Stomach (tissue), 9 donors: ENCODE measurements around the gene DNPEP. TPM values are rescaled to one million over a fixed set of nuclear protein-coding genes. Genes with fewer than 3 reads are reported as not detected.

ENCODE experiments used
- DNase-seq, 2 donors: peaks; one replicate each; pipeline versions ENCODE4 v3.0.0 to v3.0.0-alpha.2; 2013 to 2019
- H3K27ac ChIP-seq, 5 donors: fragments of 200-600 bp in 4 of 5; sonication (generic) in 4 of 5; one replicate each; pipeline ENCODE4 v1.5.1; 2013 to 2019; ENCODE audit warnings: mild to moderate bottlenecking in 1 of 5, moderate library complexity in 1 of 5
- H3K27me3 ChIP-seq, 3 donors: fragments of 200-600 bp; sonication (generic); one replicate each; pipeline ENCODE4 v1.5.1; 2017 to 2019; ENCODE audit warnings: mixed run types in 1 of 3
- H3K36me3 ChIP-seq, 4 donors: fragments of 200-600 bp; sonication (generic); 1 replicate in 3 of 4; 2 replicates in 1 of 4; pipeline ENCODE4 v1.5.1; 2016 to 2019
- H3K4me1 ChIP-seq, 4 donors: fragments of 200-600 bp; sonication (generic); one replicate each; pipeline ENCODE4 v1.5.1; 2016 to 2019
- H3K4me3 ChIP-seq, 4 donors: fragments of 200-600 bp; sonication (generic) in 3 of 4; one replicate each; pipeline ENCODE4 v1.5.1; 2016 to 2019; ENCODE audit warnings: mild to moderate bottlenecking in 1 of 4
- H3K9me3 ChIP-seq, 4 donors: fragments of 200-600 bp; sonication (generic); one replicate each; pipeline ENCODE4 v1.5.1; 2016 to 2019
- EP300 ChIP-seq: sonication (generic); formaldehyde crosslinking; IDR thresholded peaks from one replicate; pipeline ENCODE4 v1.6.1; 2017; ENCODE audit warnings: antibody characterized with exemption
- POLR2A ChIP-seq, 4 donors: fragments of 450-650 bp; IDR thresholded peaks; one replicate each; pipeline ENCODE4 v1.6.1; 2016; ENCODE audit warnings: antibody characterized with exemption in 4 of 4, control low read depth in 2 of 4, mild to moderate bottlenecking in 1 of 4, moderate library complexity in 1 of 4
- POLR2AphosphoS5 ChIP-seq, 3 donors: sonication (generic); formaldehyde crosslinking; IDR thresholded peaks; one replicate each; pipeline ENCODE4 v1.6.1; 2016; ENCODE audit warnings: antibody characterized with exemption in 3 of 3
- WGBS, 5 donors: extraction: QIAGEN DNeasy Blood & Tissue Kit in 3 of 5; methylation state at CpG; one replicate each; pipeline versions ENCODE4 v1.1.5 to v1.1.7; 2013 to 2018; 5-methylcytosine and 5-hydroxymethylcytosine counted together
- intact Hi-C: fragments of 100-400 bp; cut with DNase I; formaldehyde crosslinking; loops from one replicate; pipeline ENCODE4 v1.15.1; 2023; ENCODE audit warnings: low total_unique reads
- polyA plus RNA-seq, 3 donors: library from polyadenylated mRNA; stranded (reverse); fragments of 200-250 nt; gene quantifications; one replicate each; pipeline ENCODE4 v1.2.3, GENCODE V29; 2013
- total RNA-seq, 5 donors: library from RNA; depleted of rRNA; stranded (reverse); fragments of >200 nt; gene quantifications; one replicate each; pipeline versions ENCODE4 v1.1.0 to v1.2.3, GENCODE V29; 2014 to 2016
- TF ChIP-seq, protein P1 (sequence below), 7 experiments: fragments of 450-650 bp in 4 of 7; fragments of 200-600 bp in 3 of 7; sonication (generic) in 3 of 7; IDR thresholded peaks; one replicate each; pipeline ENCODE4 v1.5.1; 2016 to 2019; ENCODE audit warnings: antibody characterized with exemption in 7 of 7, control low read depth in 2 of 7, mild to moderate bottlenecking in 1 of 7
- donor health status: healthy with polysubstance abuse.
- donor health status: Bipolar disorder and iron deficiency.
- donor health status: healthy.

DNPEP gene
- total and polyA plus RNA-seq, 8 donors, result 32.7 to 147 (median 82.2) TPM

DNA sequence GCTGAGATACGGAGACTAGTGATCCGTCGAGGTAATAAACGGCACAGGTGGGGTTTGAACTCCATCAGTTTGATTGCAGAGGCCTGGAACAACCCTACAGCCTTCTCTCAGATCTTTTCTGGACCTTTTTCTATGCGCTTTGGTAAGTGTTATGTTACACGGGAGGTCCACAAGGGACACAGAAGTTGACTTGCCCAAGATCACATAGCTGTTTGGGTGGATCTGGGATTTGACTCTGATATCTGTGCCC is 1.1 kb upstream of the DNPEP start:
- H3K9me3 ChIP-seq, result no peaks in the 10 kb centered on the region
- WGBS, 5 donors, result 39 to 48% (median 40%) methylated on average over 6 of the region's 6 CpGs
- peak overlapping the region; percentile 77 to 98 (median 96) for H3K27ac ChIP-seq
- peaks cover 13 to 31% (median 23%) of the 10 kb centered on the region in 4 donors for H3K4me1 ChIP-seq
- H3K36me3 ChIP-seq, result peaks cover 23 to 28% (median 27%) of the 10 kb centered on the region in 4 donors
- no peak for DNase-seq
- H3K27me3 ChIP-seq, result no peaks in the 10 kb centered on the region
- intact Hi-C loops, result no loop called here
- H3K4me3 ChIP-seq, result peak overlapping the region; percentile 27 to 88 (median 86)
- no peak for TF ChIP-seq EP300
- TF ChIP-seq, protein P1, sequence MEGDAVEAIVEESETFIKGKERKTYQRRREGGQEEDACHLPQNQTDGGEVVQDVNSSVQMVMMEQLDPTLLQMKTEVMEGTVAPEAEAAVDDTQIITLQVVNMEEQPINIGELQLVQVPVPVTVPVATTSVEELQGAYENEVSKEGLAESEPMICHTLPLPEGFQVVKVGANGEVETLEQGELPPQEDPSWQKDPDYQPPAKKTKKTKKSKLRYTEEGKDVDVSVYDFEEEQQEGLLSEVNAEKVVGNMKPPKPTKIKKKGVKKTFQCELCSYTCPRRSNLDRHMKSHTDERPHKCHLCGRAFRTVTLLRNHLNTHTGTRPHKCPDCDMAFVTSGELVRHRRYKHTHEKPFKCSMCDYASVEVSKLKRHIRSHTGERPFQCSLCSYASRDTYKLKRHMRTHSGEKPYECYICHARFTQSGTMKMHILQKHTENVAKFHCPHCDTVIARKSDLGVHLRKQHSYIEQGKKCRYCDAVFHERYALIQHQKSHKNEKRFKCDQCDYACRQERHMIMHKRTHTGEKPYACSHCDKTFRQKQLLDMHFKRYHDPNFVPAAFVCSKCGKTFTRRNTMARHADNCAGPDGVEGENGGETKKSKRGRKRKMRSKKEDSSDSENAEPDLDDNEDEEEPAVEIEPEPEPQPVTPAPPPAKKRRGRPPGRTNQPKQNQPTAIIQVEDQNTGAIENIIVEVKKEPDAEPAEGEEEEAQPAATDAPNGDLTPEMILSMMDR (IDR thresholded peaks at IDR 0.05), result no peak
- no peak for TF ChIP-seq POLR2A (IDR thresholded peaks at IDR 0.05)
- TF ChIP-seq POLR2AphosphoS5 (IDR thresholded peaks at IDR 0.05), result no peak

DNA sequence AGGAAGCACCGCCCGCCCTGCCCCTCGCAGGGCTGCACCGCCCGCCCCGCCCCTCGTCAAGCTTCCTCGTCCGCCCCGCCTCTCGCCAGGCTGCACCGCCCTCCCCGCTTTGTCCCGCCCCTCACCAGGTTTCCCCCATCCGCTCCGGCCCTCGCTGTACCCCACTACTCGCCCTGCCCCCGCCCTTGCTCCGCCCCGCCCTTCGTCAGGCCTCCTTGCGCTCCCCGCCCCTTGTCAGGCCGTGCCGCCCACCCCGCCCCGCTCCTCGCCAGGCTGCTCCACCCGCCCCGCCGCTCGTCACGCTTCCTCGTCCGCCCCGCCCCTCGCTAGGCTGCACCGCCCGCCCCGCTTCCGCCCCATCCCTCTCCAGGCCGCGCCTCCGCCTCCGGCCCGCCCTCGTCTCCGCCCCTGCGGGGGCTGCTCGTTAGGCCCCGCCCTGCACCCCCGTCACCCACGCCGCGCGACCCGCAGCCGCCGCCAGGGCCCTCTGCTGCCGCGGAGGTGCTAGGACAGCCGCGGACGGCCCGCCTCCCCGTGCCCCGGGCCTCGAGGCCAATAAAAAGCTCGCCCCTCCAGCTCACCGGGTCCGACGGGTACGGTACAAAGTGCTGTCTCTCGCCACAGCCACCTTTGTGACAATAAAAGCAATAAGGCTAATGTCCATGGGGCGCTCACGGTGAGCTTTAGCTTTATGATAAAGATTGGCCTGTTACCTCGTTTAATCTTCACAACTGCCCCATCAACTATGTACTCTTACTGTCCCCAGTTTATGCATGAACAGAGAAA is 602 bp upstream of the DNPEP start:
- Histone ChIP-seq H3K9me3 (no peaks in the 10 kb centered on the region), H3K4me3 (peak overlapping the region; percentile 72 to 88 (median 86)), H3K27ac (peak overlapping the region; percentile 77 to 98 (median 96)), H3K27me3 (no peaks in the 10 kb centered on the region), H3K4me1 (peaks cover 13 to 31% (median 23%) of the 10 kb centered on the region in 4 donors), H3K36me3 (peaks cover 26 to 33% (median 32%) of the 10 kb centered on the region in 4 donors)
- peak; percentile 35 to 65 (median 44) for TF ChIP-seq POLR2AphosphoS5 (IDR thresholded peaks at IDR 0.05)
- no peak for TF ChIP-seq EP300
- TF ChIP-seq, protein P1 (IDR thresholded peaks at IDR 0.05), result peak in 5 of 7 experiments; percentile 38 to 86 (median 64)
- DNase-seq, result peak; percentile 99
- intact Hi-C loops, result no loop called here
- WGBS, 5 donors, result 1 to 2% (median 2%) methylated on average over 12 to 72 of the region's 78 CpGs

DNA sequence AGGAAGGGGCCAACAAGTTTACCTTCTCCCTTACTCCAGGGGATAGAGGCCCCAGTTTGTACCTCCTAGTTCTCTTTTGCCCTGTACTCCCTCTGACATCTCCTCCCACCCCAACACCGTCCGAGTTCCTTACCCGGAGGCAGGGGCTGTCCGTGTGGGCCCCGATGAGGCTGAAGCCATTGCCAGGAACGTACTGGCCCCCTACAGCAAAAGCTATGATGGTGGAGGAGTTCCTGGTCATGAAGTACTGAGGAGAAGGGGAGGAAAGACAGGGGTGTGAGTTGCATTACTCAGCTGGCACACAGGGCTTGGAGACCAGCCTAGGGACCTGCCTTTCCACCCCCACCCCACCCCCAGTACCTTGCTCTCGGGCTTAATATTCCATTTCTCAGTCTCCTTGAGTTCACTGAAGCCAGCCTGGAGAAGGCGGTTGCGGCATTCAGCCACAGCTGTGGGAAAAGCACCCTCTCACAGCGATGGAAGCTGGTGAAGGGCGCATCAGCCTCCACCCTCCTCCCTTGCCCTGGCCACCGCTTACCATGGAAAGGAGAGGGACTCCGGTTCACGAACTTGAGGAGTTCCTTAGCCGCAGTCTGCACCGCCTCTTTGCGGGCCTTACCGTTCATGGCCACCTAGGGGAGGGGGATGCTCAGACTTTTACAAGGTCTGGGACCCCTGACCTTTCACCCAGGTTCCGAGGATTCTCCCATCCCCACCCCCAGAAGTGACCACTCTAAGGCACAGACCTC is 1.0 kb downstream of the DNPEP start:
- Histone ChIP-seq H3K4me1 (peaks cover 13 to 31% (median 23%) of the 10 kb centered on the region in 4 donors), H3K36me3 (peaks cover 41 to 49% (median 48%) of the 10 kb centered on the region in 4 donors), H3K4me3 (peak overlapping the region; percentile 72 to 88 (median 86)), H3K27me3 (no peaks in the 10 kb centered on the region), H3K9me3 (no peaks in the 10 kb centered on the region), H3K27ac (peak overlapping the region; percentile 95 to 98 (median 96))
- WGBS, 5 donors, result 43 to 51% (median 48%) methylated on average over 17 to 19 of the region's 19 CpGs
- intact Hi-C loops, result no loop called here
- DNase-seq, result no peak
- TF ChIP-seq POLR2AphosphoS5 (IDR thresholded peaks at IDR 0.05) (no peak), EP300 (no peak), POLR2A (IDR thresholded peaks at IDR 0.05) (no peak)
- TF ChIP-seq, protein P1 (IDR thresholded peaks at IDR 0.05), result no peak

DNA sequence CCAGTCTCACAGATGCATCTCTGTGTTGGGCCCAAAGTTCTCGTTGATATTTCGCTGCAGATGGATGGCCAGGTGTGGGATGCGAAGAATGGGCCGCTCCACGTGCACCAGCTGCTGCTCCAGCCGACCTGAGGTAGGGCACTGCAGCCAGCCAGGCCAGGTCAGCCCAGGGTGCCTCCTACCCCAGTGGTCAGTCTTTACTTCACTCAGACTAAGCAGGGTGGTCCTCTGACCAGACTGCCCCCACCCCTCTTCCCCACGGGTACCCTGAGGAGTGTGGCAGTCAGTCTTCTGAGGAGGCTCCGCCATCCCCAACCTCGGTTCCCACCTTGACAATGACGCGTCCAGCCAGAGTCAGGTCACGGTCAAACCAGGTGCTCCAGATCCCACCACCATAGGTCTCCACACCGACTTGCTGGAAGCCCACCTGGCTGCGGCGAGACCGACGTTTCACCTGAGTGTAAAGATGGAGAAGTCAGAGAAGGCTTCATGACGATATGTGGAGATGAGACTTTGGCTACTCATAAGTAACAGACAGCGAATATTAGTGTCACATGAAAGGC is 1.7 kb downstream of the DNPEP start:
- no peak for DNase-seq
- Histone ChIP-seq H3K27ac (peak overlapping the region in 2 of 5 donors; percentile 96 to 98), H3K36me3 (peaks cover 48 to 56% (median 55%) of the 10 kb centered on the region in 4 donors), H3K4me3 (peak overlapping the region in 2 of 4 donors; percentile 72 to 84), H3K4me1 (peaks cover 13 to 31% (median 23%) of the 10 kb centered on the region in 4 donors), H3K27me3 (no peaks in the 10 kb centered on the region), H3K9me3 (no peaks in the 10 kb centered on the region)
- intact Hi-C loops, result no loop called here
- TF ChIP-seq POLR2AphosphoS5 (IDR thresholded peaks at IDR 0.05) (no peak), EP300 (no peak), POLR2A (IDR thresholded peaks at IDR 0.05) (no peak)
- TF ChIP-seq, protein P1 (IDR thresholded peaks at IDR 0.05), result no peak
- 94 to 97% (median 95%) methylated on average over 14 to 19 of the region's 19 CpGs for WGBS, 5 donors
